GM18870 (cell line): Measurements from ENCODE around the gene SULT2B1.
"Not testable (repeated sequence)": the region's sequence is repeated elsewhere in the genome, so short reads cannot be mapped to it uniquely, and the experiment has no call there.

Experiments used
- ATAC-seq: cut with Tn5 transposase; IDR thresholded peaks from one replicate; pipeline ENCODE4 v1.9.1; 2021; ENCODE audit warnings: moderate library complexity; ENCODE audit not compliant: unreplicated experiment

Gene SULT2B1

GRCh38 chr19:48556825-48557224, 4.9 kb downstream of the SULT2B1 start:
- no peak for ATAC-seq

- ATAC-seq = no peak
Measured at GRCh38 chr19:48558018-48558684, 6.2 kb downstream of the SULT2B1 start.

GRCh38 chr19:48560095-48560530, 8.1 kb downstream of the SULT2B1 start:
- ATAC-seq = no peak

- no peak for ATAC-seq
Measured at GRCh38 chr19:48561412-48561811, 9.4 kb downstream of the SULT2B1 start.

- no peak for ATAC-seq
Measured at GRCh38 chr19:48565090-48565489, 13.1 kb downstream of the SULT2B1 start.

GRCh38 chr19:48568345-48568886, 16.4 kb downstream of the SULT2B1 start:
- ATAC-seq = no peak

GRCh38 chr19:48569814-48570213, 17.8 kb downstream of the SULT2B1 start:
- ATAC-seq = no peak

GRCh38 chr19:48571378-48572162, 19.6 kb downstream of the SULT2B1 start:
- ATAC-seq = no peak

GRCh38 chr19:48573163-48573505, 21.2 kb downstream of the SULT2B1 start:
- no peak for ATAC-seq

- ATAC-seq = no peak
Measured at GRCh38 chr19:48575931-48576622, 24.1 kb downstream of the SULT2B1 start.

GRCh38 chr19:48577908-48578307, 25.9 kb downstream of the SULT2B1 start:
- ATAC-seq = not testable (repeated sequence)

- no peak for ATAC-seq
Measured at GRCh38 chr19:48578891-48579290, 26.9 kb downstream of the SULT2B1 start.

GRCh38 chr19:48582168-48582567, 30.2 kb downstream of the SULT2B1 start:
- ATAC-seq = no peak

- ATAC-seq = no peak
Measured at GRCh38 chr19:48587387-48587786, 35.4 kb downstream of the SULT2B1 start.

- ATAC-seq = no peak
Measured at GRCh38 chr19:48588670-48589401, 36.9 kb downstream of the SULT2B1 start.

- ATAC-seq = no peak
Measured at GRCh38 chr19:48591021-48591420, 39.0 kb downstream of the SULT2B1 start.

- ATAC-seq = no peak
Measured at GRCh38 chr19:48595171-48595570, 43.2 kb downstream of the SULT2B1 start.

GRCh38 chr19:48595833-48596232, 43.9 kb downstream of the SULT2B1 start:
- ATAC-seq = no peak

- ATAC-seq = no peak
Measured at GRCh38 chr19:48596237-48596636, 44.3 kb downstream of the SULT2B1 start.

- ATAC-seq = no peak
Measured at GRCh38 chr19:48596679-48597465, 44.9 kb downstream of the SULT2B1 start.
